ENCODE results near the gene PLA2G4B.

- TF ChIP-seq CTCF (IDR thresholded peaks at IDR 0.05) (no peak), POLR2A (IDR thresholded peaks at IDR 0.05) (no peak)
Measured at GRCh38 chr15:41868321-41868720, 29.7 kb downstream of the PLA2G4B start.

Data from breast epithelium (tissue), 3 donors.